GM19463 (cell line): ENCODE measurements around the gene SUCO.
"Not testable (repeated sequence)": the region's sequence is repeated elsewhere in the genome, so short reads cannot be mapped to it uniquely, and the experiment has no call there.

Experiments
- ATAC-seq: cut with Tn5 transposase; IDR thresholded peaks from one replicate; pipeline ENCODE4 v1.9.1; 2021; ENCODE audit warnings: mild to moderate bottlenecking, moderate library complexity; ENCODE audit not compliant: unreplicated experiment

SUCO gene

GRCh38 chr1:172557270-172557669 is 24.3 kb downstream of the SUCO start:
- no peak for ATAC-seq

DNA sequence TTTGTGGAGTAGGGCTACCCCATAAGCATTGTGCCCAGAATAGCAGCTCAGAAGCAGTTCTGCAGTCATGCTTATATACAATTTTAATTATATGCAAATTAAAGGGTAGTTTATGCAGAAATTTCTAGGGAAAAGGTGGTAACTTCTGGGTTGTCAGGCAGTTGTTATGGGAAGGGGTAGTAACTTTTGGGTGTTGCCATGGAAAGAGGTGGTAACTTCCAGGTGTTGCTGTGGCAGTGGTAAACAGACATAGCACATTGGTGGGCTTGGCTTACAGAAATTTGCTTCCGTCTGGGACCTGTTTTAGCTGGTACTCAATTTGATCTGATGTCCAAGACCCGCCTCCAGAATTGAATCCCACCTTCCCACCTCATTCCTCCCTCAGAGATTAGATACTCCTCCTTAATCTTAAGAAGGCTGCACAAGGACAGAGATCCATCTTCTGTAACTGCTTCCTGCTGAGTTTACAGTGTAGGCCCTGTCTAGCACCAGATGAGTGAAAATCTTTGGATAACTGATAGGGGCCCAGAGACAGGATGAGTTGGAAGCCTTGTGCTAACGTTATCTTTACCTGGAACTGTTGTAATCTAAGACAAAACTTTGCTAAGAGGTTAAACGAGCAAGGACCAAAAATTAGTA is 26.7 kb downstream of the SUCO start:
- no peak for ATAC-seq

- ATAC-seq = no peak
Measured at GRCh38 chr1:172561252-172561651, 28.3 kb downstream of the SUCO start.

DNA sequence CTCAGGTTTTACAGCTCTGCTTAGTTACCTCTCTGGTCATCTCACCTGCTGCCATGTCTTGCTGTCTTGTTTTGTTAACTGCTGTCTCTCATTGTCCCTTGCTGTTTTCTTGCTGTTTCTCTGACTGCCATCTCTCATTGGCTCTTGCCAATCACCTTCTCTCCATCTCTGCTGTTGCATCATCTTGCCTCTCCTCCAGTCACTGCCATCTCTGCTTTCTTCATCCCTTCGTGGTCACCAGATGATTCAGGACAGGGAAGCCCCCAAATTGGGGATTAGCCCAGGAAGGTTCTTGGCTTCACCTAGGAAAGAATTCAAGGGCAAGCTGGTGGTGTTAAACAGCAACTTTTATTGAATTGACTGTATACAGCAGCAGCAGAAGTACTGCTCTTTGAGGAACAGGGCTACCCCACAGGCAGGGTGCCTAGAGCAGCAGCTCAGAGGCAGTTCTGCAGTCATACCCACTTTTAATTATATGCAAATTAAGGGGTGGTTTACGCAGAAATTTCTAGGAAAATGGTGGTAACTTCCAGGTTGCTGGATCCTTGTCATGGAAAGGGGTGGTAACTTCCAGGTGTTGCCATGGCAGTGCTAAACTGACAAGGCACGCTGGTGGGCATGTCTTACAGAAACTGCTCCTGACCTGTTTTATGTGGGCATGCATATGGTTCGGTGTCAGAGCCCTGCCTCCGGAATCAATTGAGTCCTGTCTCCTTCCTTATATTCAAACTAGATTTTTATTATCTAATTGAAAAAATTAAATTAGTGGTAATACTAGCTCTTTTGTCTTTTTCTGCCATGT is 33.4 kb downstream of the SUCO start:
- no peak for ATAC-seq

- no peak for ATAC-seq
Measured at GRCh38 chr1:172567720-172568119, 34.8 kb downstream of the SUCO start.

DNA sequence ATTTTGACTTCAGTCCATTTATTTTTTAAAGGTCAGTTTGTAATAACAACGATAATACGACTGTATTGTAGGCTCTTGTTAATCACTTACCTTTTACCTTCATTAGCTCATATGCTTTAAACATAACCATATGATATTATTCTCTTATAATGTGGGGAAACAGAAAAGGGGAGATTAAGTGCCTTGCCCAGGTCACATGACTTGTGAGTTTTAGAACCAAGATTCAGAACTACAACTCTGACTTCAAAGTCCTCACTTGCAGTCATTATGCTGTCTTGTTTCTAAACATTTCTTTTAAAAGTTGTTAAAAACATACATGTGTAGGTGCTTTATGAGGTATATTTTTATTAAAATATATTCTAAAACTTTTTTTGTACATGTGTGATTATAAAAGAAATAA is 41.1 kb downstream of the SUCO start:
- no peak for ATAC-seq

GRCh38 chr1:172578586-172578985 is 45.6 kb downstream of the SUCO start:
- ATAC-seq = no peak

- ATAC-seq = no peak
Measured at GRCh38 chr1:172581273-172581672, 48.3 kb downstream of the SUCO start.

DNA sequence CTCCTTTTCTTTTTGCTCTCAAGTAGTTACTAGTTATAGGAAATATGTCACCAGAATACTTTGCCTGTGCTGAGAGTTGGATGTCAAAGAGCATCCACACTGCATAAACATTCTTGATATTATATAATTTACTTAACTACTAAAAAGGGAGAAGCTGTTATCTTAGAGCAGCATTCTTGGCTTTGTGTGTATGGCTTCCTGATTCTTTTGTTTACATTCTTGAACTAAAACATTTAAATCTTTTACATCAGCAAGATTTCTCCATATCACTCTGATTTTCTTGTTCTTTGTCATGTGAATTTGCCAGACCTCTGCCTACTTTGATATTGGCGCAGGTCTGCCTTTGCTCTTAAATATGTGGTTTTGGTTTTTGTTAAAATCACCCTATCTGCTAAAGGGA is 48.8 kb downstream of the SUCO start:
- ATAC-seq = no peak

DNA sequence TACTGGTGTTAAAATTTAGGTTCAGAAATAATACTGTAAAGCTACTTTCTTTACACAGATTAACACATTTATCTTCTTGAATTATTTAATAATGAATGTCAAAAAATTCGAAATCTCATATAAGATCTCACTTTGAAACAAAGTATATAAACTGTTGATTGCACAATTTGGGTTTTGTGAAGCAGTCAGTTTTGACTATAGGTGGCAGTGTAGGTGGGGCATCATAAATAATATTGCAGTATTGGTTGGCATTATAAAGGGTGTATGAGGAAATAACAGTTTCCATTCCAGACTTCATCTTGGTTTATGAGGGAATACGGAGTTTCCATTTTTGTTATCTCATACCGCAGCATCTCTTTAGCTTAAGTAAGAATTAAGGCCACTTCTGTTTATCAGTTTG is 49.9 kb downstream of the SUCO start:
- no peak for ATAC-seq

DNA sequence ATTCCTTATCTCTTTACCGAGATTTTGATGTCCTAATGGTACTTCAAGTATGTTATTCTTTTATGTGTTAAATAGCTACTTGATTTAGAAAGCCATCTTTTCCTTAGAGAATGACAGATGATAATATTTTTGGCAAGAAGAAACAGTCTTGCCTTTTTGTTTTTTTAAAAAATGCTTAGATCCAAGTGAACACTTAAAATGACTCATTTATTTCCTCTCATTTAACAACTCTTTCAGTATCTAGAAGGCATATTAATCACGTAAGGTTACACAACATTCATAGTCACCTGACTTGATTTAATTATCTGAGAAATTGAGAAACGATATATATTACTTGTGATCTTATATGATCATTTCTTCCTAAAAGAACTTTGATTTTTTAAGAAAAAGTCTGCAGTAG is 52.4 kb downstream of the SUCO start:
- ATAC-seq = no peak

- ATAC-seq = no peak
Measured at GRCh38 chr1:172585861-172586260, 52.9 kb downstream of the SUCO start.

GRCh38 chr1:172588296-172589291 is 55.6 kb downstream of the SUCO start:
- no peak for ATAC-seq

GRCh38 chr1:172589553-172589952 is 56.6 kb downstream of the SUCO start:
- ATAC-seq = no peak

DNA sequence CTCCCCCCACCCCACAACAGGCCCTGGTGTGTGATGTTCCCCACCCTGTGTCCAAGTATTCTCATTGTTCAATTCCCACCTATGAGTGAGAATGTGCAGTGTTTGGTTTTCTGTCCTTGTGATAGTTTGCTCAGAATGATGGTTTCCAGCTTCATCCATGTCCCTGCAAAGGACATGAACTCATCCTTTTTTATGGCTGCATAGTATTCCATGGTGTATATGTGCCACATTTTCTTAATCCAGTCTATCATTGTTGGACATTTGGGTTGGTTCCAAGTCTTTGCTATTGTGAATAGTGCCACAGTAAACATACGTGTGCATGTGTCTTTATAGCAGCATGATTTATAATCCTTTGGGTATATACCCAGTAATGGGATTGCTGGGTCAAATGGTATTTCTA is 58.5 kb downstream of the SUCO start:
- ATAC-seq = not testable (repeated sequence)

- not testable (repeated sequence) for ATAC-seq
Measured at GRCh38 chr1:172595066-172595465, 62.1 kb downstream of the SUCO start.

GRCh38 chr1:172596782-172597181 is 63.8 kb downstream of the SUCO start:
- not testable (repeated sequence) for ATAC-seq

- no peak for ATAC-seq
Measured at GRCh38 chr1:172599912-172600311, 67.0 kb downstream of the SUCO start.

DNA sequence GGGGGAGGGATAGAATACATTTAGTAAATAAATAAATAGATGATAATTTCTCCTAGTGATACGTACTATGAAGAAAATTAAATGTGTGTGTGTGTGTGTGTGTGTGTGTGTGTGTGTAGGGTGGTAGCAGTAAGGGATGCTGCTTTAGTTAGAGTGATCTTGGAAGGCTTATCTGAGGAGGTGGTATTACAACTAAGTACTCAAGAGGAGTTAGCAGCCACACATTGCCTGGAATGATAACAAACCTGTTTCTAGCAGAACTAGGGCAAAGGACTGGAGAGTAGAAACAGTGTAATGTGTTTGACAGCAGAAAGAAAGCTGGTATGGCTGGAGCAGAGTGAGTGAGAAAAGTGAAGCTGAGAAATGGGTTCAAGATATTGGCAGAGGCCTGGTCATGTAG is 67.7 kb downstream of the SUCO start:
- ATAC-seq = no peak

- ATAC-seq = no peak
Measured at GRCh38 chr1:172601046-172601630, 68.2 kb downstream of the SUCO start.

DNA sequence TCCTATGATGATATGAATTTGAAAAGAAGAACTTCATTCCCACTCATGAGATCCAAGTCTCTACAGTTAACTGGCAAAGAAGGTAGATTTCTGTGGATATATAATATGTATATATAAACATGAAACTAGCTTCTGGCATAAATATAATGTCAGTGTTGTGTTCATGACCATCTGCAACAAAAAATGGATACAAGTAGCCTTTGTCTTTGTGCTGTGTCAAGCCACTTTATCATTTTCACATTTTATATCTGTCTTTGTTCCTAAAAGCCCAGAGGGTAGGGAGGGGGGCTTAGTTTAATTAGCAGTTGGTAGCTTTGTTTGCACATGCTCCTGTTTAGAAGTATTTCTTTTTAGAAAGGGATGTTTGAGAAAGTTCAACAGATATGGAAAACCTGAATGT is 69.8 kb downstream of the SUCO start:
- no peak for ATAC-seq
